Stimulated activated CD8-positive, alpha-beta memory T cell treated with anti-CD3 and anti-CD28 coated beads, Interleukin-7, amount 100 ng/mL, for 4 hours (primary cell): Measurements from ENCODE around the gene LRRC55.

Source experiments
- DNase-seq, 2 donors: peaks; one replicate each; pipeline ENCODE4 v3.0.0-alpha.2; 2020; ENCODE audit warnings: low read depth in 2 of 2

The LRRC55 gene

GRCh38 chr11:57235761-57236703 is 54.3 kb downstream of the LRRC55 start:
- DNase-seq, result no peak

- no peak for DNase-seq
Measured at GRCh38 chr11:57237204-57237681, 55.5 kb downstream of the LRRC55 start, which contains the start of gene APLNR. Gene APLNR (minus strand): TSS chr11:57237250. CDS start chr11:57237004, 246 bp downstream.

GRCh38 chr11:57239348-57239747 is 57.6 kb downstream of the LRRC55 start:
- no peak for DNase-seq

- DNase-seq, result no peak
Measured at GRCh38 chr11:57240007-57240406, 58.3 kb downstream of the LRRC55 start.

GRCh38 chr11:57240757-57241156 is 59.0 kb downstream of the LRRC55 start:
- no peak for DNase-seq
